SK-N-SH treated with all-trans-retinoic acid at 6 μM for 48 hours (cell line): ENCODE measurements around the gene TIAM2.

Source experiments
- CSDC2 ChIP-seq: fragments of 250-450 bp; sonication (Bioruptor Pico); IDR thresholded peaks from 2 replicates; pipeline ENCODE4 v1.5.0; 2020; ENCODE audit warnings: mild to moderate bottlenecking, moderate library complexity
- ESRRG ChIP-seq: fragments of 250-450 bp; sonication (Bioruptor Pico); IDR thresholded peaks from 2 replicates; pipeline ENCODE4 v1.6.1; 2021; ENCODE audit warnings: mild to moderate bottlenecking
- PATZ1 ChIP-seq: fragments of 250-450 bp; sonication (Bioruptor Pico); IDR thresholded peaks from 2 replicates; pipeline ENCODE4 v1.8.0; 2020; ENCODE audit warnings: mild to moderate bottlenecking, moderate library complexity, borderline replicate concordance
- RARB ChIP-seq: fragments of 250-450 bp; sonication (Bioruptor Pico); IDR thresholded peaks from 2 replicates; pipeline ENCODE4 v1.8.0; 2021; ENCODE audit warnings: mild to moderate bottlenecking, moderate library complexity
- TCF4 ChIP-seq: fragments of 250-450 bp; sonication (Bioruptor Pico); IDR thresholded peaks from 2 replicates; pipeline ENCODE4 v1.8.0; 2021; ENCODE audit warnings: mild to moderate bottlenecking, moderate library complexity, borderline replicate concordance
- ZC3H10 ChIP-seq: fragments of 250-450 bp; sonication (Bioruptor Pico); IDR thresholded peaks from 2 replicates; pipeline ENCODE4 v1.5.1; 2021; ENCODE audit warnings: mild to moderate bottlenecking, moderate library complexity
- ZFP3 ChIP-seq: fragments of 250-450 bp; sonication (Bioruptor Pico); IDR thresholded peaks from 2 replicates; pipeline ENCODE4 v1.5.0; 2020; ENCODE audit warnings: mild to moderate bottlenecking, moderate library complexity
- ZNF8 ChIP-seq: fragments of 450-650 bp; formaldehyde crosslinking; IDR thresholded peaks from 2 replicates; pipeline ENCODE4 v1.5.0; 2020; ENCODE audit warnings: mild to moderate bottlenecking, moderate library complexity

DNA sequence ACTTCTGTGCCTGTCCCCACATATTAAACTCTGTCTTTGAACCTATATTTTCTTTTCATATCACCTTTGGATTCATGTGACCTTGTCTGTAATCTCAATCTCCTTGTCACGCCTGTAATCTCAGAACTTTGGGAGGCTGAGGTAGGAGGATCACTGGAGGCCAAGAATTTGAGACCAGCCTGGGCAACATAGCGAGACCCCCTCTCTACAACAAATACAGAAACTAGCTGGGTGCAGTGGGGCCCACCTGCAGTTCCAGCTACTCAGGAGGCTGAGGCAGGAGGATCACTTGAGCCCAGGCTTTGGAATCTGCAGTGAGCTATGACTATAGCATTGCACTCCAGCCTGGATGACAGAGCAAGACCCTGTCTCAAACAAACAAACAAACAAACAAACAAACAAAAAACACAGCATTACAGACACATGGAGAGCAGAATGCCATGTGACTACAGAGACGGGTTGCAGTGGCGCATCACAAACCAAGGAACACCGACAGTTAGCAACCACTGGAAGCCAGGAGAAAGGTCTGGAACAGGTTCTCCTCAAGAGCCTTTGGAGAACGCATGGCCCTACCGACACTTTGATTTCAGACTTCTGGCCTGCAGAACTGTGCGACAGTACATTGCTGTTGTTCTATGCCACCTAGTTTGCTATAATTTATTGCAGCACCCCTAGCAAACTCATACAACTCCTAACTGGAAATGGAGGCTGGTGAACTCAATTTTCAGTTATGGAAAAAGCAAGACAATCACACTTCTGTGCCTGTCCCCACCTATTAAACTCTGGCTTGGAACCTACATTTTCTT lies 14.6 kb upstream of the TIAM2 start:
- TF ChIP-seq TCF4: no peak
- TF ChIP-seq ZC3H10 (CRISPR knock-in tag): no peak
- no peak for TF ChIP-seq ZNF8 (CRISPR knock-in tag)
- TF ChIP-seq RARB (CRISPR knock-in tag): no peak
- TF ChIP-seq ESRRG (CRISPR knock-in tag): no peak
- no peak for TF ChIP-seq CSDC2 (CRISPR knock-in tag)
- TF ChIP-seq PATZ1 (CRISPR knock-in tag): no peak
- no peak for TF ChIP-seq ZFP3 (CRISPR knock-in tag)
